Midbrain (tissue), 1 donor: ENCODE results near the gene ABCB8.
"Not testable (repeated sequence)": the region's sequence is repeated elsewhere in the genome, so short reads cannot be mapped to it uniquely, and the experiment has no call there.

ENCODE experiments used
- DNase-seq: peaks from one replicate; lab custom pipeline; 2025; lab: John Stamatoyannopoulos, UW

ABCB8 gene

GRCh38 chr7:151014950-151015349 is 13.3 kb upstream of the ABCB8 start:
- no peak for DNase-seq

DNA sequence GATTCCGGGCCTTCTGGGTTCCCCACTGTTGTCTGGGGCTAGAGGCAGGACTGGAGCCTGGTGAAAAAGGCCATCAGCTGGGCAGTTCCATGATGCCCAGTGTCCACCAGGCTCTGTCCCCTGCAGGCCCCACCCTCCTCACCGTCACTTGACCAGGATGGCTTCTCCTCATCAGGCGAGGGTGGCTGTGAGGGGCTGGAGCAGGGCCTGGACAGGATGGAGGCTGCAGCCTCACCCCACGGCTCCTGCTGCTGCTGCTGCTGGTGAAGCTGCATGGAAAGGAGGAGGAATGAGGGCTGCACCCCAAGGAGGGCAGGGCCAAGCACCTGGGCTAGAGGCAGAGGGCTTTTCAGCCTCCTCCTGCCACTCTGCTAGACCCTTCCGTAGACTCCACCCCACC is 12.3 kb upstream of the ABCB8 start:
- DNase-seq = no peak

DNA sequence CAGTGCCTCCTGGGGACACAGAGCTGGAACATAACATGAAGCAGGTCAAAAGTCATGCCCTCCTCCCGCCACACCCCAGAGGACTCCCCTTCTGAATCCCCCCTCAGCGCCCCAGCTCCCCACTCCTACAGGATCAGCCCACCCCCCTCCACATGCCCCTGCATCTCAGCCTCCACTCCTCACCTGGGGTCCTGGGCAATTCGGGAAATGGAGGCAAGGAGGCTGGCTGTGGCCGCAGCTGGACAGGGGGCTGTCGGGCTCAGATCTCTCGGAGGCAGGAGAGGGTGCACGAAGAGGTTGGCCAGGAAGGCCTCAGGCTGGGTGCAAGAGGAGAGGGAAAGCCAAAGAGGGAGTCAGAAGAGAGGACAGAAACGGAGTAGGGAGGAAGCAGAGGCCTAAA is 11.7 kb upstream of the ABCB8 start:
- DNase-seq = no peak

- DNase-seq = no peak
These were observed 11.3 kb upstream of the ABCB8 start for GRCh38 chr7:151016942-151017341.

- DNase-seq = no peak
These were observed 10.8 kb upstream of the ABCB8 start for GRCh38 chr7:151017370-151017952.

DNA sequence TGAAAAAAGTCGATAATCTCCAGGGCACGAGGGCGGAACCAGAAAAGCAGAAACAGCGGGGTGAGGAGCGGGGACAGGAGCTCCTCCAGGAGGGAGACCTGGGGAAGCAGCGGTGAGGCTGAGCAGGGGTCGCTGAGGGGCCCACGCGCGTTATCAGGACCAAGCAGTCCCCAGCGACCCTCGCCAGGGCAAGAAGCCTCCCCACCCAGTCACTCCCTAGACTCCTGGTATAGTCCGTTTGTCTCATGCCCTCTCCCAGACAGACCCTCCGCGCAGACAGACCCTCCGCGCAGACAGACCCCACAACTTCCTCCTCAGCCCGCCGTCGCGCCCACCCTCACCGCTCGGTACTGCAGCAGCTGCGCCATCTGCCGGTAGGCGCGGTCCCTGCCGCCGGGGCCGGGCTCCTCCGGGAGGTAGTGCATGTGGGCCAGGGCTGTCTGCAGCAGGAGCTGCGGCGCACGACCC is 10.3 kb upstream of the ABCB8 start:
- DNase-seq = peak; percentile 57

DNA sequence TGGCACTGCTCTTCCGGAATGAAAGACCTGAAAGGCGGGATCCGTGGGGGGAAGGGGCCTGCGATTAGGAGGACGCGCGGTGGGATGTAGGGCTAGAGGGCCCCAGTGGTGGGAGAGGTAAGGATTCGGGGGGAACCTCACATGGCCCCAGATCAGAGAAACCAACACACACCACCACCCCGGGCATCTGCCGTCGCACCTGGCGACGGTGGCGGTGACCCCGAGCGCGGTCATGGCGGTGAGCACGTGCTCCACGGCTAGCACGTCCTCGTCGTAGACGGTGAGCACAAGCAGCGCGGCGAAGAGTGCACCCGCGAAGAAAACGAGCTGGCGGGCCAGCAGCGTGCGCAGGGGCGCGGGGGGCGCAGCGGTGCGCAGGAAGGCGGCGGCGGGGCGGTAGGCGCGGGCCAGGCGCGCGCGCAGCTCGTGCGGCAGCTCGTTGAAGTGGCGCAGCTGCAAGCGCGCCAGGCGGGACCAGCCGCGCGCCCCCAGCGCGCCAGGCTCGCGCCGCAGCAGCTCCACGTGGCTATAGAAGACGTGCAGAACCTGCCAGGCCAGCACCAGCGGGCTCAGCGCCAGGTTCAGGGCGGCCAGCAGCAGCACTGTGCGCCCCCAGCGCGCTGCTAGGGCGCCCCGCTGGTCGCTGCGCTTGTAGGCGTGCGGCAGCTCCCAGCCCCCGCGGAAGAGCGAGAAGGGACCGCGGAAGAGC is 9.7 kb upstream of the ABCB8 start:
- DNase-seq = no peak

GRCh38 chr7:151019130-151019447 is 9.2 kb upstream of the ABCB8 start:
- DNase-seq = no peak

GRCh38 chr7:151020231-151020630 is 8.0 kb upstream of the ABCB8 start:
- DNase-seq = no peak

GRCh38 chr7:151023232-151023631 is 5.0 kb upstream of the ABCB8 start:
- DNase-seq = no peak

- no peak for DNase-seq
These were observed 3.7 kb upstream of the ABCB8 start, which contains the start of gene ATG9B for GRCh38 chr7:151024435-151025056. Gene ATG9B, minus strand, starts transcription at chr7:151024494. Its CDS starts 71 bp downstream, at chr7:151024423.

- no peak for DNase-seq
These were observed 2.2 kb upstream of the ABCB8 start for GRCh38 chr7:151025924-151026671.

- DNase-seq = not testable (repeated sequence)
These were observed 1.2 kb upstream of the ABCB8 start for GRCh38 chr7:151026771-151027727.

- DNase-seq = not testable (repeated sequence)
These were observed 521 bp upstream of the ABCB8 start for GRCh38 chr7:151027728-151028130.

GRCh38 chr7:151028948-151029501 is 775 bp downstream of the ABCB8 start:
- no peak for DNase-seq

DNA sequence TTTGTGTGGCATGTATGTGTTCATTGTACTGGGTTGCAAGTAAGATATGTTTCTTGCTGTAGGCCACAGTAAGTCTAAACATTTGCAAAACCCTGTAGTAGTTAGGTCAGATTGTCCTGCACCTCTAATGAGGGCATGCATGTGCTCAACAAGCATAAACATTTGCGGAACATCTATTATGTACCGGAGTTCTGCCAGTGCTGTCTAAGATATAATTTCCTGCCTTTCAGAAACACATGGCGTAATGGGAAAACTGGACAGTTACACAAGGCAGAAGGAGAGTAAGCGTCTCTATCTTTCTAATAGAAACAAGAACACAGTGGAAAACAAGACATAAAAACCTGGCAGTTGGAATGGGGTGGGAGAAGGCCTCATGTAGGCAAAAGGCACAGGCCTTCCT is 2.8 kb downstream of the ABCB8 start:
- DNase-seq = no peak

DNA sequence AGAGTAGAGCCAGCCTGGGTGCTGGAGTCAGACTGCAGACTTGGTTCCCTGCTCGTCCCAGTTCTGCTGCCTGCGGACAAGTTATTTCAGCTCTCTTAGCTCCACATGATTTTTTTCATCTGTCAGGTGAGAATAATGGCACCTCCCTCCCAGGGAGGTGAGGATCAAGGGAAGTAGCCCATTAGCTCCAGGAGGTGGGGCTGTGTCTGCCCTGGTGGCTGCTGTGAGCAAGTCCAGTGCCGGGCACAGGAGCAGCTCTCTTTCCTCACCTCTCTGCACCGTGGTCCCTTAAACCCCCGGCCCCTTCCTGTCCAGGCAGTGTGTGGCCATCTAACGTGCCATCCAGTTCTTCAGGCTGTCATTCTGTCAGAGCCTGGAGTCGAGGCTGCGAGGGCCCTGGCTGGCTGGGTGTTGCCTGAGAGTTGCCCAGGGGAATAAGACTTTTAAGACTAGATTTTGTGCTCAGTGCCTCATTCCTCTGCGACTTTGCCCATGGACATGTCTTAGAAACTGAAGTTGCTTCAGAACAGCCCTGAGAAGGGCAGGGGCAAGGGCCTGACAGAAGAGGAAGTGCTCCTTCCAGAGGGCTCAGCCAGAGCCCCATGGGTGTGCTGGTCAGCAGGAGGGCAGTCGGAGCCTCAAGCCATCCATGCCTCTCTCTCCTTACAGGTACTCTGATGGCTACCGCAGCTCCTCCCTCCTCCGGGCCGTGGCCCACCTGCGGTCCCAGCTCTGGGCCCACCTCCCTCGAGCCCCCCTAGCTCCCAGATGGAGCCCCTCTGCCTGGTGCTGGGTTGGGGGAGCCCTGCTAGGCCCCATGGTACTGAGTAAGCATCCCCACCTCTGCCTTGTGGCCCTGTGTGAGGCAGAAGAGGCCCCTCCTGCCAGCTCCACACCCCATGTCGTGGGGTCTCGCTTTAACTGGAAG is 5.0 kb downstream of the ABCB8 start:
- DNase-seq = no peak

GRCh38 chr7:151033864-151034249 is 5.6 kb downstream of the ABCB8 start:
- no peak for DNase-seq

GRCh38 chr7:151034312-151035025 is 6.2 kb downstream of the ABCB8 start:
- no peak for DNase-seq
